Measurements from ENCODE around the gene GJD3. TPM values are rescaled to one million over a fixed set of nuclear protein-coding genes. Genes with fewer than 3 reads are reported as not detected.

GJD3 gene
- total and polyA plus RNA-seq, 2 donors, result 0.34 to 0.66 TPM

- no peak for DNase-seq (ENCODE audit: low read depth in 6 of 9, low spot score in 9 of 9)
- H3K4me3 ChIP-seq (ENCODE audit: low read length in 2 of 2), result peak overlapping the region; percentile 66 to 78
- WGBS, result 23% methylated on average over 13 of the region's 13 CpGs
- no peaks in the 10 kb centered on the region for H3K9me3 ChIP-seq (ENCODE audit: control insufficient read depth in 2 of 2, insufficient read depth in 1 of 2, low read length in 1 of 2)
- peaks cover 2 to 15% of the 10 kb centered on the region in 2 donors for H3K27me3 ChIP-seq (ENCODE audit: control insufficient read depth in 2 of 2, insufficient read depth in 1 of 2, low read length in 1 of 2)
- H3K4me1 ChIP-seq (ENCODE audit: control insufficient read depth in 2 of 2, insufficient read depth in 2 of 2, low read length in 2 of 2), result peaks cover 81 to 97% of the 10 kb centered on the region in 2 donors
- H3K36me3 ChIP-seq (ENCODE audit: control insufficient read depth in 2 of 2, insufficient read depth in 2 of 2, low read length in 1 of 2), result no peaks in the 10 kb centered on the region
- H3K27ac ChIP-seq (ENCODE audit: low read depth in 1 of 2, low read length in 1 of 2), result no peak overlapping the region
These were observed 45.6 kb downstream of the GJD3 start for GRCh38 chr17:40318830-40319391.

GRCh38 chr17:40317880-40318829 is 46.4 kb downstream of the GJD3 start:
- DNase-seq (ENCODE audit: low read depth in 6 of 9, low spot score in 9 of 9), result peak; percentile 74 to 96 (median 89)
- WGBS, result under 1% methylated on average over 70 of the region's 70 CpGs
- H3K27ac ChIP-seq (ENCODE audit: low read depth in 1 of 2, low read length in 1 of 2), result peak overlapping the region; percentile 68 to 83
- peak overlapping the region; percentile 66 to 78 for H3K4me3 ChIP-seq (ENCODE audit: low read length in 2 of 2)
- peaks cover 2 to 15% of the 10 kb centered on the region in 2 donors for H3K27me3 ChIP-seq (ENCODE audit: control insufficient read depth in 2 of 2, insufficient read depth in 1 of 2, low read length in 1 of 2)
- H3K4me1 ChIP-seq (ENCODE audit: control insufficient read depth in 2 of 2, insufficient read depth in 2 of 2, low read length in 2 of 2), result peaks cover 73 to 97% of the 10 kb centered on the region in 2 donors
- H3K36me3 ChIP-seq (ENCODE audit: control insufficient read depth in 2 of 2, insufficient read depth in 2 of 2, low read length in 1 of 2), result no peaks in the 10 kb centered on the region
- no peaks in the 10 kb centered on the region for H3K9me3 ChIP-seq (ENCODE audit: control insufficient read depth in 2 of 2, insufficient read depth in 1 of 2, low read length in 1 of 2)

GRCh38 chr17:40317345-40317873 is 47.1 kb downstream of the GJD3 start:
- H3K36me3 ChIP-seq (ENCODE audit: control insufficient read depth in 2 of 2, insufficient read depth in 2 of 2, low read length in 1 of 2), result no peaks in the 10 kb centered on the region
- peak overlapping the region; percentile 66 to 78 for H3K4me3 ChIP-seq (ENCODE audit: low read length in 2 of 2)
- H3K4me1 ChIP-seq (ENCODE audit: control insufficient read depth in 2 of 2, insufficient read depth in 2 of 2, low read length in 2 of 2), result peaks cover 70 to 97% of the 10 kb centered on the region in 2 donors
- H3K27me3 ChIP-seq (ENCODE audit: control insufficient read depth in 2 of 2, insufficient read depth in 1 of 2, low read length in 1 of 2), result peaks cover 2 to 15% of the 10 kb centered on the region in 2 donors
- peak in 1 of 9 donors; percentile 74 for DNase-seq (ENCODE audit: low read depth in 6 of 9, low spot score in 9 of 9)
- H3K9me3 ChIP-seq (ENCODE audit: control insufficient read depth in 2 of 2, insufficient read depth in 1 of 2, low read length in 1 of 2), result no peaks in the 10 kb centered on the region
- H3K27ac ChIP-seq (ENCODE audit: low read depth in 1 of 2, low read length in 1 of 2), result peak overlapping the region in 1 of 2 donors; percentile 68
- 26% methylated on average over 6 of the region's 6 CpGs for WGBS

- Histone ChIP-seq H3K4me3 (ENCODE audit: low read length in 2 of 2) (no peak overlapping the region), H3K36me3 (ENCODE audit: control insufficient read depth in 2 of 2, insufficient read depth in 2 of 2, low read length in 1 of 2) (no peaks in the 10 kb centered on the region), H3K4me1 (ENCODE audit: control insufficient read depth in 2 of 2, insufficient read depth in 2 of 2, low read length in 2 of 2) (peaks cover 66 to 97% of the 10 kb centered on the region in 2 donors), H3K27ac (ENCODE audit: low read depth in 1 of 2, low read length in 1 of 2) (peak overlapping the region in 1 of 2 donors; percentile 43), H3K27me3 (ENCODE audit: control insufficient read depth in 2 of 2, insufficient read depth in 1 of 2, low read length in 1 of 2) (peaks cover 2 to 15% of the 10 kb centered on the region in 2 donors), H3K9me3 (ENCODE audit: control insufficient read depth in 2 of 2, insufficient read depth in 1 of 2, low read length in 1 of 2) (no peaks in the 10 kb centered on the region)
- DNase-seq (ENCODE audit: low read depth in 6 of 9, low spot score in 9 of 9), result no peak
- 83% methylated on average over 38 of the region's 38 CpGs for WGBS
These were observed 47.8 kb downstream of the GJD3 start for GRCh38 chr17:40316571-40317344.

- peaks cover 2 to 15% of the 10 kb centered on the region in 2 donors for H3K27me3 ChIP-seq (ENCODE audit: control insufficient read depth in 2 of 2, insufficient read depth in 1 of 2, low read length in 1 of 2)
- no peaks in the 10 kb centered on the region for H3K36me3 ChIP-seq (ENCODE audit: control insufficient read depth in 2 of 2, insufficient read depth in 2 of 2, low read length in 1 of 2)
- DNase-seq (ENCODE audit: low read depth in 6 of 9, low spot score in 9 of 9), result peak in 1 of 9 donors; percentile 61
- H3K4me1 ChIP-seq (ENCODE audit: control insufficient read depth in 2 of 2, insufficient read depth in 2 of 2, low read length in 2 of 2), result peaks cover 58 to 97% of the 10 kb centered on the region in 2 donors
- H3K4me3 ChIP-seq (ENCODE audit: low read length in 2 of 2), result no peak overlapping the region
- H3K27ac ChIP-seq (ENCODE audit: low read depth in 1 of 2, low read length in 1 of 2), result peak overlapping the region; percentile 31 to 58
- no peaks in the 10 kb centered on the region for H3K9me3 ChIP-seq (ENCODE audit: control insufficient read depth in 2 of 2, insufficient read depth in 1 of 2, low read length in 1 of 2)
- WGBS, result 55% methylated on average over 9 of the region's 9 CpGs
These were observed 48.6 kb downstream of the GJD3 start for GRCh38 chr17:40315678-40316570.

GRCh38 chr17:40315206-40315605 is 49.3 kb downstream of the GJD3 start:
- peaks cover 52 to 97% of the 10 kb centered on the region in 2 donors for H3K4me1 ChIP-seq (ENCODE audit: control insufficient read depth in 2 of 2, insufficient read depth in 2 of 2, low read length in 2 of 2)
- WGBS, result 90% methylated on average over 3 of the region's 3 CpGs
- H3K27me3 ChIP-seq (ENCODE audit: control insufficient read depth in 2 of 2, insufficient read depth in 1 of 2, low read length in 1 of 2), result peaks cover 2 to 15% of the 10 kb centered on the region in 2 donors
- no peaks in the 10 kb centered on the region for H3K9me3 ChIP-seq (ENCODE audit: control insufficient read depth in 2 of 2, insufficient read depth in 1 of 2, low read length in 1 of 2)
- H3K4me3 ChIP-seq (ENCODE audit: low read length in 2 of 2), result no peak overlapping the region
- H3K36me3 ChIP-seq (ENCODE audit: control insufficient read depth in 2 of 2, insufficient read depth in 2 of 2, low read length in 1 of 2), result no peaks in the 10 kb centered on the region
- no peak for DNase-seq (ENCODE audit: low read depth in 6 of 9, low spot score in 9 of 9)
- H3K27ac ChIP-seq (ENCODE audit: low read depth in 1 of 2, low read length in 1 of 2), result peak overlapping the region in 1 of 2 donors; percentile 58

- 31% methylated on average over 3 of the region's 3 CpGs for WGBS
- Histone ChIP-seq H3K36me3 (ENCODE audit: control insufficient read depth in 2 of 2, insufficient read depth in 2 of 2, low read length in 1 of 2) (no peaks in the 10 kb centered on the region), H3K4me3 (ENCODE audit: low read length in 2 of 2) (no peak overlapping the region), H3K4me1 (ENCODE audit: control insufficient read depth in 2 of 2, insufficient read depth in 2 of 2, low read length in 2 of 2) (peaks cover 51 to 97% of the 10 kb centered on the region in 2 donors), H3K27ac (ENCODE audit: low read depth in 1 of 2, low read length in 1 of 2) (peak overlapping the region in 1 of 2 donors; percentile 6), H3K27me3 (ENCODE audit: control insufficient read depth in 2 of 2, insufficient read depth in 1 of 2, low read length in 1 of 2) (peaks cover 2 to 15% of the 10 kb centered on the region in 2 donors), H3K9me3 (ENCODE audit: control insufficient read depth in 2 of 2, insufficient read depth in 1 of 2, low read length in 1 of 2) (no peaks in the 10 kb centered on the region)
- DNase-seq (ENCODE audit: low read depth in 6 of 9, low spot score in 9 of 9), result peak in 1 of 9 donors; percentile 63
These were observed 50.0 kb downstream of the GJD3 start for GRCh38 chr17:40314584-40314956.
